DMS53 treated with DMSO at 0.1 percent for 48 hours (cell line): Measurements from ENCODE around the gene ARHGAP27.
"Not testable (repeated sequence)": the region's sequence is repeated elsewhere in the genome, so short reads cannot be mapped to it uniquely, and the experiment has no call there.

Experiments
- DNase-seq: peaks from one replicate; lab custom pipeline; 2025; ENCODE audit not compliant: unreplicated experiment; lab: John Stamatoyannopoulos, UW

Gene ARHGAP27

GRCh38 chr17:45432405-45433158, at the start of gene ARHGAP27:
Gene ARHGAP27, minus strand, starts transcription at chr17:45432870. Its CDS starts 2,591 bp downstream, at chr17:45430279.
- DNase-seq: peak; percentile 29

DNA sequence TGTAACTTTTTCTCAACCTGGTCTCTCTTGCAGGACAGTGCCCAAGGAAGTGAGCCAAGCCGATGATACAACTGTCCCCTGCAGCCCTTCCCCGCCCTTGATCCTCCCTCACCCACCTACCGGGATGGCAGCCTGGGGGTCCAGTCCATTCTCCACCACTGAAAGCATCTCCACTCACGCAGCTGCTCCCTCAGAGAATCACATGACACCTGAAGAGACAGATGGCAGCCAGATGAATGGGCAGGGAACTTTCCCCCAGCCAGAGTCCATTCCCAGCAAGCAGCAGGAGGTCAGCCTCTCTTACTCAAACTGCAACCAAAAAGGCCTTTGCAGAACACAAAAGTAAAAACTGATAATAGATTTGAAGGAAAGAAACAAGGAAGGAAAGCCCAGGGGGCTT, 49.6 kb upstream of the ARHGAP27 start:
- DNase-seq: not testable (repeated sequence)

DNA sequence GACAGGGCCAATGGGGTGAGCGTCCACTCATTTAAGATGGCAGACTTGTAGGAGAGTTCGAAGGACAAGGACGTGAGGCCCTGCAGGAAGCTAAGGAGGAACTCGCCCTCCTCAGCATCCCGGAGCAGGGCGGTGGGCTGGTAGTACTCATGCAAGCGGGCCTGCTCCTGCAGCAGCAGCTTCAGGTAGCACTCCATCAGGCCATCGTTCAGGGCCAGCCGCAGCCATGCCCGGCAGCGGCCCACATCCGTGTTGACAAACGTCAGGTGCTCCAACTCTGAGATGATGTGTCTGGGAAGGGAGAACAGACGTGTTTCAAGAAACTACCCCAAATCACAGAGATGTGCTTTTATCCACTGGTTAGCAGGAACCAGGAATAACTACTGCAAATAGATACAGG, 42.8 kb upstream of the ARHGAP27 start:
- DNase-seq: not testable (repeated sequence)

- not testable (repeated sequence) for DNase-seq
Observed at GRCh38 chr17:45472249-45472648, 39.6 kb upstream of the ARHGAP27 start.

GRCh38 chr17:45469204-45469563, 36.5 kb upstream of the ARHGAP27 start:
- not testable (repeated sequence) for DNase-seq

DNA sequence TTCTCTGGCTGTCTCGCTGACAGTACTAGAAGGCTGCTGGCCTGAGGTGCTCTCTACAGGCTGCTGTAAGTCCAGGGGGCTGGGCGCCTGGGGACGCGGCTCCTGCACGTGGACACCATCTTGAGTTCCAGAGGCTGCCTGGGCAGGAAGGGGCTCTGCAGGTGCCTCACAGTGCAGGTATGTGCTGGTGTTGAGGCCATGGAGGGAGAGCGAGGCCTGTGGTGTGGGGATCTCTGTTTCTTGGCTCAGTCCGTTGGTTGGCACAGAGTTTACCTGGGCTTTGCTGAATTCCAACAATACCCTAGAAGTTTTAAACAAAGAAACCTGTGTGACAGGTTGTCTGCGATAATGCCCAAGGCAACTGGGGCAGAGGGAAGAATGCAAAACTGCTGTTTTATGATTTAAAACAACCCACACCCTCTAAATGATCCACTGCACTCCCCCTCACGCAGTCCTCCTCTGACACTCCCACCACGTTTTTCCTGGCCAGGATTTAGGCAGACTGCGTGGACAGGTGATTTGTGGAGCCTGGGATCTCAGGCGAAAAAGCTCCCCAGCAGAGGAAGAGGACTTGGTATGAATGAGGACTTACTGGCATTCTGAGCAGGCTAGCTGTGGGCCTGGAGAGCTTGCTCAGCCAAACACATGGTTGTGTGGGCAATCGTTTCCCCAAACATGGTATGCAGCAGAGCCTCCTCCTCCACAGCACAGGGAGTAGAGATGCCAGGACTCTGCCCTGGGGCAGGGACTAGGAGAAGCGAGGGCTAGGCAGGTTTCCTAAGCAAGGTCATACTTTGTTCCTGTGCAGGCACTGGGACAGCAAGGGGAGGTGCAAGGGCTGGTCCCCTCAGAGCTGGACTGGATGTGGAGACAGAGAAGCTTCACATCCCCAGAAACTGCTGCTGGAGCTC, 35.9 kb upstream of the ARHGAP27 start:
- DNase-seq: not testable (repeated sequence)

- peak; percentile 94 for DNase-seq
Observed at GRCh38 chr17:45461524-45462327, 29.1 kb upstream of the ARHGAP27 start.

DNA sequence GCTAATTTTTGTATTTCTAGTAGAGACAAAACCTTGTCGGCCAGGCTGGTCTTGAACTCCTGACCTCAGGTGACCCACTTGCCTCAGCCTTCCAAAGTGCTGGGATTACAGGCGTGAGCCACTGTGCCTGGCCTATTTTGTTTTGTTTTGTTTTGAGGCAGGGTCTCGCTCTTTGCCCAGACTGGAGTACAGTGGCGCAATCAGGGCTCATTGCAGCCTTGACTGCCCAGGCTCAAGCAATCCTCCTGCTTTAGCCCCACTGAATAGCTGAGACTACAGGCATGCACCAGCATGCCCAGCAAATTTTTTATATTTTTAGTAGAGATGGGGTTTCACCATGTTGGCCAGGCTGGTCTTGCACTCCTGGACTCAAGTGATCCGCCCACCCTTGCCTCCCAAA, 27.8 kb upstream of the ARHGAP27 start:
- not testable (repeated sequence) for DNase-seq

- DNase-seq: not testable (repeated sequence)
Observed at GRCh38 chr17:45454341-45454740, 21.7 kb upstream of the ARHGAP27 start.

- DNase-seq: not testable (repeated sequence)
Observed at GRCh38 chr17:45453731-45454130, 21.1 kb upstream of the ARHGAP27 start.

DNA sequence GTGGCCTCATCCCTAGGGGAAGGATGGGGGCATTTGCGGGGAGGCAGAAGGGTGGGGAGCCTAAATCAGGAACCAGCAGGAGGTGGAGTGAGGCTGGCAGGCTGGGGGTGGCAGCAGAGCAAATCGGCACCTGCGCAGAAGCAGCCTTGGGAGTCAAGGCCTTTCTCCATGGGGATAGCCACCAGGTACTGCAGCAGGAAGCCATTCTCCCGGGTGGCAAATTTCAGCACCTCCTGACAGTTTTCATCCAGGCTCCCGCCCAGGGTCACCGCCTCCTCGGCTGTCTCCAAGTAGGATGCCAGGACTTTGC, 20.5 kb upstream of the ARHGAP27 start:
- DNase-seq: not testable (repeated sequence)

GRCh38 chr17:45452329-45453224, 19.9 kb upstream of the ARHGAP27 start:
- DNase-seq: not testable (repeated sequence)

GRCh38 chr17:45451660-45452059, 19.0 kb upstream of the ARHGAP27 start:
- DNase-seq: not testable (repeated sequence)

GRCh38 chr17:45451131-45451530, 18.5 kb upstream of the ARHGAP27 start:
- no peak for DNase-seq

GRCh38 chr17:45449708-45450329, 17.1 kb upstream of the ARHGAP27 start:
- not testable (repeated sequence) for DNase-seq

DNA sequence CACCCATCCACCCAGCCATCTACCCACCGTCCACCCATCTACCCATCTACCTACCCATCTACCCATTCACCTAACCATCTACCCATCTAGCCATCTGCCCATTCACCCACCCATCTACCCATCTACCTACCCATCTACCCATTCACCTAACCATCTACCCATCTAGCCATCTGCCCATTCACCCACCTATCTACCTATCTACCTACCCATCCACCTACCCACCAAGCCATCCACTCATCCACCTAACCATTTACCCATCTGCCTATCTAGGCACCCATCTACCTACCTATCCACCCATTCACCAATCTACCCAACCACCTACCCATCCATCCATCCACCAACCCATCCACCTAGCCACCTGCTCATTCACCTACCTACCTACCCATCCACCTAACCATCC, 16.6 kb upstream of the ARHGAP27 start:
- not testable (repeated sequence) for DNase-seq

- DNase-seq: not testable (repeated sequence)
Observed at GRCh38 chr17:45448483-45448882, 15.8 kb upstream of the ARHGAP27 start.

GRCh38 chr17:45448066-45448465, 15.4 kb upstream of the ARHGAP27 start:
- not testable (repeated sequence) for DNase-seq

DNA sequence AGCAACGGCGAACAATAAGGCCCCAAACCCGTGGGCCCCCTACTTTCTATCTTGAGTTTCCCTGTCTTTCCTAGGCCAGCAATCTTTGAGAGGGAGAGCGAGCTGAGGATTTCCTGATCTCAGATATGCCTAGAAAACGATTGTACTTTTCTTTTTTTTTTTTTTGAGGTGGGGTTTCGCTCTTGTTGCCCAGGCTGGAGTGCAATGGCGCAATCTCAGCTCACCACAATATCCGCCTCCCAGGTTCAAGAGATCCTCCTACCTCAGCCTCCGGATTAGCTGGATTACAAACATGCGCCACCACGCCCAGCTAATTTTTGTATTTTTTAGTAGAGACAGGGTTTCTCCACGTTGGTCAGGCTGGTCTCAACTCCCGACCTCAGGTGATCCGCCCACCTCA, 15.0 kb upstream of the ARHGAP27 start:
- DNase-seq: not testable (repeated sequence)
